ENCODE data around the gene ADISSP.
A peak's percentile ranks its signal among the peaks of the same experiment; 100 is the strongest.

The ADISSP gene

DNA sequence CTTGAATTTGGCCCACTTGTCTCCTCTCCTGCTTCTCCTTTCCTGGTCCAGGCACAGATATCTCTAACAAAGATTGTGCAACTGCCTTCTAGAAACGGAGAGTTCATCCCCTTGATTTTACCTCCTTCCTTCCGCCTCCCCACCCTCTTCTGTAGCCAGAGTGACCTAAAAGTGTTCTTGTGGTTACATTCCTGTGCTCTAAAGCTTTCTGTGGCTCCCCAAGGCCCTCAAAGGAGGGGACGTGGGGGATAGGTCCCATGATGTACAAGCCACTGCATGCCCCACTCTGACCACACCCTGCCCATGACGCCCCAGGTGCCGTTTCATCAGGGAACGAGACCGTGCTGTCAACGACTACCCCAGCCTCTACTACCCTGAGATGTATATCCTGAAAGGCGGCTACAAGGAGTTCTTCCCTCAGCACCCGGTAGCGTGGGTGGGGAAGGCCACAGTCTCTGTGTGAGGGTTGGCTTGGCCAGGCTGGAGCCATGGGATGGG, 36.8 kb upstream of the ADISSP start:
- intact Hi-C loops (cut with DNase I; ENCODE audit: low total_unique reads), result no loop called here
- Histone ChIP-seq H3K36me3 (peaks cover 41 to 63% (median 55%) of the 10 kb centered on the region in 3 donors), H3K27ac (peak overlapping the region; percentile 93 to 96), H3K9me3 (no peaks in the 10 kb centered on the region), H3K4me3 (no peak overlapping the region), H3K4me1 (peaks cover 0 to 44% (median 31%) of the 10 kb centered on the region in 4 donors), H3K27me3 (no peaks in the 10 kb centered on the region)
- no peak for DNase-seq
- TF ChIP-seq, protein P1, sequence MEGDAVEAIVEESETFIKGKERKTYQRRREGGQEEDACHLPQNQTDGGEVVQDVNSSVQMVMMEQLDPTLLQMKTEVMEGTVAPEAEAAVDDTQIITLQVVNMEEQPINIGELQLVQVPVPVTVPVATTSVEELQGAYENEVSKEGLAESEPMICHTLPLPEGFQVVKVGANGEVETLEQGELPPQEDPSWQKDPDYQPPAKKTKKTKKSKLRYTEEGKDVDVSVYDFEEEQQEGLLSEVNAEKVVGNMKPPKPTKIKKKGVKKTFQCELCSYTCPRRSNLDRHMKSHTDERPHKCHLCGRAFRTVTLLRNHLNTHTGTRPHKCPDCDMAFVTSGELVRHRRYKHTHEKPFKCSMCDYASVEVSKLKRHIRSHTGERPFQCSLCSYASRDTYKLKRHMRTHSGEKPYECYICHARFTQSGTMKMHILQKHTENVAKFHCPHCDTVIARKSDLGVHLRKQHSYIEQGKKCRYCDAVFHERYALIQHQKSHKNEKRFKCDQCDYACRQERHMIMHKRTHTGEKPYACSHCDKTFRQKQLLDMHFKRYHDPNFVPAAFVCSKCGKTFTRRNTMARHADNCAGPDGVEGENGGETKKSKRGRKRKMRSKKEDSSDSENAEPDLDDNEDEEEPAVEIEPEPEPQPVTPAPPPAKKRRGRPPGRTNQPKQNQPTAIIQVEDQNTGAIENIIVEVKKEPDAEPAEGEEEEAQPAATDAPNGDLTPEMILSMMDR (IDR thresholded peaks at IDR 0.05), result no peak

DNA sequence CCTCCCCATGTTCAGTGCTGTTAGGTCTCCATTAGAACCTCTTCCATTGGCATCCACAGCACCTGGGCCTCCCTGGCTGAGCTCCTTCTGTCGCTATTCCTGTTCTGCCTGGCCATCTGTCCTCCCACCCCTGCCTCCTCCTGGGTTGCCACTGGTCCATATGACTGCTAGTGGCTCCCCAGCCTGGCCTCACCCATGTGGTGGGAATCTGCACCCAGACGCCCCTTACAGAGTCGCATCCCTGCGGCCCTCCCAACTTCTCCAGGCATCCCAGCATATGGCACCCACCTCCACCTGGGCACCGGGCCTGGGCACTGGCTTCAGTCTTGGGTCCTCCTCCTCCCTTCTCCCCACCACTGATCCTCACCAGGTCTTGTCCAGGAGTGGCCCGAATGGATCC, 36.3 kb upstream of the ADISSP start:
- H3K36me3 ChIP-seq, result peaks cover 44 to 66% (median 59%) of the 10 kb centered on the region in 3 donors
- no peak for DNase-seq
- no peak overlapping the region for H3K4me3 ChIP-seq
- intact Hi-C loops (cut with DNase I; ENCODE audit: low total_unique reads), result no loop called here
- peak overlapping the region in 1 of 2 donors; percentile 93 for H3K27ac ChIP-seq
- TF ChIP-seq, protein P1 (IDR thresholded peaks at IDR 0.05), result no peak
- peaks cover 0 to 42% (median 32%) of the 10 kb centered on the region in 4 donors for H3K4me1 ChIP-seq
- H3K9me3 ChIP-seq, result no peaks in the 10 kb centered on the region
- H3K27me3 ChIP-seq, result no peaks in the 10 kb centered on the region

DNA sequence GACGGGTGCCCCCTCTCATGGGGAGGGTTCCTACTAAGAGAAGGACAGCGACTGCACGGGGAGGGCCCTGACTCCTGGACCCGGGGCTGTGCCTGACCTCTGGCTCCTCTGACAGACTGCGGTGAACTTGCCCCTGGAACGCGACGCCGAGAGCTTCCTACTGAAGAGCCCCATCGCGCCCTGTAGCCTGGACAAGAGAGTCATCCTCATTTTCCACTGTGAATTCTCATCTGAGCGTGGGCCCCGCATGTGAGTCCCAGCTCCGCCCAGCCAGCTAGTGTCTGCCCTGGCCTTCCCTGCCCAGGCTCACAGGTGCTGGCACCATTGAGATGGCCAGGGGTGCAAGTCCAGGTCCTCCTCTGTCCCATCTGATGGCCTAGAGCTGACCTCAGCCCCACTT, 35.7 kb upstream of the ADISSP start:
- no peak overlapping the region for H3K27ac ChIP-seq
- H3K36me3 ChIP-seq, result peaks cover 49 to 72% (median 62%) of the 10 kb centered on the region in 3 donors
- H3K9me3 ChIP-seq, result no peaks in the 10 kb centered on the region
- intact Hi-C loops (cut with DNase I; ENCODE audit: low total_unique reads), result no loop called here
- DNase-seq, result no peak
- no peaks in the 10 kb centered on the region for H3K27me3 ChIP-seq
- TF ChIP-seq, protein P1 (IDR thresholded peaks at IDR 0.05), result no peak
- H3K4me3 ChIP-seq, result no peak overlapping the region
- peaks cover 0 to 40% (median 28%) of the 10 kb centered on the region in 4 donors for H3K4me1 ChIP-seq

DNA sequence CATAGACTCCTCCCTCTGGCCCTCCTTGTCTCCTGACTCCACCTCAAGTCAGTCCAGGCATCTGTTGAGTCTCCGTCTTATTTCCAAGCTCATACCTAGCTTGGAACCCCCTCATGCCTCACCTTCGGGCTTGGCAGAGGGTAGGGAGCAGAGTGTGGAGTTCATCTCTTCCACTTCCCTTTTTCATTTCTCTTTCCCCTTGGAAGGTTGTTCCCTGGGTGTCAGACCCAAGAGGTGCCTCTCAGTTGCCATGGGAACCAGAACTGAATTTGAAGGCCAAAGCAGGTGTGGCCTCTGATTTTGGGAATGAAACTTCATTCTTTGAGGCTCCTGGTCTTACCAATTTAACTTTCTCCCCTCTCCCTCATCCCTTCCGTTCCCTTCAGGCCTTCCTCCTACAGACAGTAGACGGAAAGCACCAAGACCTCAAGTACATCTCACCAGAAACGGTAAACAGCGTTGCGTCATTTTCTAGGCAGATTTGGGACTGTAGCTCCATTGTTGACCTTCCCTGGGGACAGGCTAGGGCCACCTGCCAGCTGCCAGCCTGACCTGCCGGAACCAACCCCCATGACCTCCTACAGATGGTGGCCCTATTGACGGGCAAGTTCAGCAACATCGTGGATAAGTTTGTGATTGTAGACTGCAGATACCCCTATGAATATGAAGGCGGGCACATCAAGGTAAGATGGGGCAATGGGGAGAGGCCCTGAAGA, 35.1 kb upstream of the ADISSP start:
- peaks cover 50 to 76% (median 62%) of the 10 kb centered on the region in 3 donors for H3K36me3 ChIP-seq
- no peak overlapping the region for H3K27ac ChIP-seq
- intact Hi-C loops (cut with DNase I; ENCODE audit: low total_unique reads), result no loop called here

DNA sequence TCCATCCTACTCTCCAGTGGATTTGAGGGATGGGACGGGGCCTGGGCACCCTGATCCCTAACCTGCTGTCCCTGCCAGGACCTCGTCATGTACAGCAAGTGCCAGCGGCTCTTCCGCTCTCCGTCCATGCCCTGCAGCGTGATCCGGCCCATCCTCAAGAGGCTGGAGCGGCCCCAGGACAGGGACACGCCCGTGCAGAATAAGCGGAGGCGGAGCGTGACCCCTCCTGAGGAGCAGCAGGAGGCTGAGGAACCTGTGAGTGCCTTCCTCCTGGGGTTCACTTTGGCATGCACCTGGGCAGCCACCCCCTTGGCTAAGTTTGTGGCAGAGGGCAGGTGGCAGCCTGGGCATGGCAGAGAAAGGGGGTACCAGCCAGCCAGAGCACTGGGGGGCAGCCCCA, 34.3 kb upstream of the ADISSP start:
- Histone ChIP-seq H3K27ac (no peak overlapping the region), H3K9me3 (no peaks in the 10 kb centered on the region), H3K4me3 (no peak overlapping the region), H3K27me3 (no peaks in the 10 kb centered on the region), H3K36me3 (peaks cover 50 to 79% (median 62%) of the 10 kb centered on the region in 3 donors), H3K4me1 (peaks cover 0 to 40% (median 24%) of the 10 kb centered on the region in 4 donors)
- intact Hi-C loops (cut with DNase I; ENCODE audit: low total_unique reads), result no loop called here
- TF ChIP-seq, protein P1 (IDR thresholded peaks at IDR 0.05), result no peak
- DNase-seq, result no peak

More for the DNA sequence above, 35.1 kb upstream of the ADISSP start:
- no peaks in the 10 kb centered on the region for H3K9me3 ChIP-seq
- no peaks in the 10 kb centered on the region for H3K27me3 ChIP-seq
- peaks cover 0 to 40% (median 24%) of the 10 kb centered on the region in 4 donors for H3K4me1 ChIP-seq
- no peak overlapping the region for H3K4me3 ChIP-seq
- no peak for DNase-seq
- TF ChIP-seq, protein P1 (IDR thresholded peaks at IDR 0.05), result no peak
